GM10847 (cell line): ENCODE results near the gene MYO1F.

ENCODE experiments used
- POLR2A ChIP-seq: IDR thresholded peaks from 2 replicates; pipeline ENCODE4 v1.6.1; 2011; ENCODE audit not compliant: insufficient read length; ENCODE audit errors: extremely low read depth

Gene MYO1F

GRCh38 chr19:8577247-8577646 is at the start of gene MYO1F:
Gene MYO1F, minus strand, starts transcription at chr19:8577442. Its CDS starts 133 bp downstream, at chr19:8577309.
- no peak for TF ChIP-seq POLR2A

GRCh38 chr19:8626842-8627241 is 49.6 kb upstream of the MYO1F start:
- TF ChIP-seq POLR2A: no peak

DNA sequence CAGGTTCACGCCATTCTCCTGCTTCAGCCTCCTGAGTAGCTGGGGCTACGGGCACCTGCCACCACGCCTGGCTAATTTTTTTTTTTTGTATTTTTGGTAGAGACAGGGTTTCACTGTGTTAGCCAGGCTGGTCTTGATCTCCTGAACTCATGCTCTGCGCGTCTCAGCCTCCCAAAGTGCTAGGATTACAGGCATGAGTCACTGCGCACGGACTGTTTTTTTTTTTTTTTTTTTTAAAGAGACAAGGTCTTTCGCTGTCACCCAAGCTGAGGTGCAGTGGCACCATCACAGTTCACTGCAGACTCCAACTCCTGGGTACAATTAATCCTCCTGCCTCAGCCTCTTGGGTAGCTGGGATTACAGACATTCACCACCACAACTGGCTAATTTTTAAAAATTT is 41.5 kb upstream of the MYO1F start:
- no peak for TF ChIP-seq POLR2A

DNA sequence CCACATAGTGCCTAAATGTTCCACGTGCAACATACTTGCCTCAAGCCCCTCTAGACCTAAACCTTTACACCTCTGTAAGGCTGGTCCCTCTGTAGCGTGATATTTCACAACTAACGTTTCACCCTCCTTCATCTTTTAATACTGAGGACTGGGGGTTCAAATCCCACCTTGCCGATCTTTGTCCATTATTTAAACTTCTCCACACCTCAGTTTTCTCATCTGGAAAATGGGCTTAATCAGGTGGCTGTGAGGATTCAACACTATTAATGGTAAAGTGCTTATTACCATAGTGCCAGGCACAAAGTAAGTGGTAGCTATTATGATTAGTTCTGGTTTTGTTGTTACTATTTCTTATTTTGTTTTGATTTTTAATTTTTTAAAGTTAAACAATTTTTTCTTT is 40.7 kb upstream of the MYO1F start:
- no peak for TF ChIP-seq POLR2A

GRCh38 chr19:8616861-8617260 is 39.6 kb upstream of the MYO1F start:
- no peak for TF ChIP-seq POLR2A

DNA sequence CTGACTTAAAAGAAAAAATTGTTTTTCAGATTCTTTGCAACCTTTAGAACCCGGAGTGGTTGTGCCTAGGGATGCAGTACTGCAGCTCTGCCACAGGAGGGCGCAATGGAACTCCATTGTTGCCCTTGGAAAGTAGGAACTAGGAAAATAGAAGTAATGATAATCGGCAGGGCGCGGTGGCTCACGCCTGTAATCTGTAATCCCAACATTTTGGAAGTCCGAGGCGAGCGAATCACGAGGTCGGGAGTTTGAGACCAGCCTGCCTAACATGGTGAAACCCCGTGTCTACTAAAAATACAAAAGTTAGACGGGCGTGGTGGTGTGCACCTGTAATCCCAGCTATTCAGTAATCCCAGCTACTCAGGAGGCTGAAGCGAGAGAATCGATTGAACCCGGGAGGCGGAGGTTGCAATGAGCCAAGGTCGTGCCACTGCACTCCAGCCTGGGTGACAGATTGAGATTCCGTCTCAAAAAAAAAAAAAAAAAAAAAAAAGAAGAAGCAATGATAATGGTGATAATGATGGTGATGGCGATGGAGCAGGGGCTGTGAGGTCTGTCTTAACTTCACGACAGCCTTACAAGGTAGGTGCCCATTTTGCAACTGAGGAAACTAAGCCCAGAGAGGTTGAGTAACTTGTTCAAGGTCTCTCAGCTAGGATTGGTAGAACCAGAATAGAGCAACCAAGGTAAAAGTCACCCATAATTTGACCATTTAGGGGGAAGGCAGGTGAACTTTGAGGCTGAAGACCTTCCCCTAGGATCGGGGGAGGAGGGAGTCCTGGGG is 38.8 kb upstream of the MYO1F start:
- no peak for TF ChIP-seq POLR2A

DNA sequence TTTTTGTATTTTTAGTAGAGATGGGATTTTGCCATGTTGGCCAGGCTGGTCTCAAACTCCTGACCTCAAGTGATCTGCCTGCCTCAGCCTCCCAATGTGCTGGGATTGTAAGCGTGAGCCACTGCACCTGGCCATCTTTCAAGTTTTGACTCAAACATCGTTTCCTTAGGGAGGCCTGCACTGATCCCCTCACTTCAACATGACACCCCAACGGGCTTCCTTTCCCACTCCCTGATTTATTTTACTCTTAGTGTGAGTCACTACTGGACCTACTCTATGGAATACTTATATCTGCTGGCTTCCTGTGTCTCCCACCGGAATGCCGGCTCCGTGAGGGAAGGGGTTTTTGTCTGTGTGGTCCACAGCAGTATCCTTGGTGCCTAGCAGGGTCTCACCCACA is 37.8 kb upstream of the MYO1F start:
- TF ChIP-seq POLR2A: no peak

DNA sequence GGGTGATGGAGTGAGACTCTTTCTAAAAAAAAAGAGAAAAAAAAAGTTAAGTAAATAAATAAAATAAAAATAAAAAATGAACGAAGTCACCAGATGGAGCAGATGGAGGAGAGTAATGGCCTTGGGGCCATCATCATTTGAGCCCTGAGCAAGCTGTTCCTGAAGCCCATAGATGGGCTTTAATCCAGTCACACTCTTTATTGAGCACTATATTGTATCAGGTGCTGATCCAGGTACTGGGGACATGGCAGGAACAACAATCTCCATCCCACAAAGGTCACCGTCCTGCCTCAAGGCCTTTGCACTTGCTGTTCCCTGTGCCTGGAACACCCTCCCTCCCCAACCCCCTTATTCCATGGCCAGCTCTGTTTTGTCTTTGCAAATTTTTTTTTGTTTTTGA is 37.2 kb upstream of the MYO1F start:
- TF ChIP-seq POLR2A: no peak

DNA sequence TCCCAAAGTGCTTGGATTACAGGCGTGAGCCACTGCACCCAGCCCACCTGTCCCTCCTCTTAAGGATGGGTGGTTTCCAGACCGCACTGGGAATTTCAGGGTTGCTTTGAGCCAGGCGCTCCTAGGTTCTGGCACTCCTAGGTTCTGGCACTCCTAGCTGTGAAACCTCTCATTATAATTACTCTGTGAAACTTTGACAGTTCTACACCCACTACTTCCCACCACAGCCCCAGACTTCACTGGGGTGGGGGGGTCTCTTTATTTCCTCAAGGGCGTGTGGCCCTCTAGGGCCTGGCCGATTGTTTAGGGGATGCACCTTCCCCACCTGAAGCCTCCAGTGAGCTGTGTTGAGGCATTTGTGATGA is 35.5 kb upstream of the MYO1F start:
- TF ChIP-seq POLR2A: no peak

- no peak for TF ChIP-seq POLR2A
Measured at GRCh38 chr19:8611877-8612806, 34.9 kb upstream of the MYO1F start.

- TF ChIP-seq POLR2A: no peak
Measured at GRCh38 chr19:8611391-8611876, 34.2 kb upstream of the MYO1F start.

DNA sequence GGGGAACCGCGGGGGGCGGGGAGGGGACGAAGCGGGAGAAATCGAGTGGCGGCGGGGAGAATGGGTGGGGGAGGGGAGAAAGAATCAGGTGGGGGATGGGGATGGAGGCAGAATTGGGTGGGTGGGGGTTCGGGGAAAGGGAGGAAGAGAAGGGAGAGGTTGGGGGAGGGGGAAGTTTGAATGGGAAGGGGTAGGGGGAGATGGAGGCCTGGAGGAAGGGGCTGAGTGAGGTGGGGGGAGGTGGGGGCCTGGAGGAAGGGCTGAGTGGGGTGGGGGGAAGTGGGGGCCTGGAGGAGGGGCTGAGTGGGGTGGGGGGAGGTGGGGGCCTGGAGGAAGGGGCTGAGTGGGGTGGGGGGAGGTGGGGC is 33.7 kb upstream of the MYO1F start:
- TF ChIP-seq POLR2A: no peak

DNA sequence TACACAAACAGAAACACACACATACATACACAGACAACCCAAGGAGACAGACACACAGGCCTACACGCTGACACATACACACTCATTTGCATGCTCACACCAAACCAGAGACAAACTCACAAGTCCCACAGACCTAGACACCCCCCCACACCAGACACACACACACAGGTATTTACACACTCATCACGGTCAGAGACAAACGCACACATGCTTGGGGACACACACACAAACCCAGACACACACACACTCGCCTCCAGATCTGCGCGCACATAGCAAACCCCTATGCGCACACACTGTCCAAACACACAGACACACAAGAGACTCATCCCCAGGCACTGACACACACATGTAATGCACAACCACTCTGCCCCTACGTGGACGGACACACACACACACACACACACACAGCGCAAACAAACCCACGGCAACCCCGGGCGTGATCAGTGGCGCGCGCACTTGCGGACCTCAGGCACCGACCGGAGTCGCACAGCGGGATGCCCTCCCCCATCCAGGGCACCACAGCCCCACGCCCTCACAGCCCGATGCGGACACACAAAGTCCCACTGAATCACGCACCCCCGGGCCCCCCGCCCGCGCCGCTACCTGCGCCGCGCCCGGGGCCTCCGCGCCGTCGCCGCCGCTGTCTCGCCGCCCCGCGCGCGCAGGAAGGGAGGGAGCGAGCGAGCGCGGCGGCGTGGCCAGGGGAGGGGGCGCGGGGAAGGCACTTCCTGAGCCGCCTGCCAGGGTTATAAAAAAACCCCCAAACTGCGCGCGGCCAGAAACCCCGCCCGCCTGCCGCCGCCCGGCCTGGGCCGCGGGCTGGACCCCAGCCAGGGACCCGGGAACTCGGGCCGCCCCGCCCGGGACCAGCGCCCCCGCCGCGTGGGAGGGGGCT is 33.0 kb upstream of the MYO1F start, which contains the start of gene ADAMTS10:
ADAMTS10 (minus strand) TSS at position 675 of the 895 bp plus-strand sequence. CDS start 5,005 bp downstream, outside the sequence.
- TF ChIP-seq POLR2A: no peak

- no peak for TF ChIP-seq POLR2A
Measured at GRCh38 chr19:8609279-8610040, 32.2 kb upstream of the MYO1F start.
